Left renal pelvis (tissue), 4 donors: Measurements from ENCODE around the gene PYDC2. TPM values are rescaled to one million over a fixed set of nuclear protein-coding genes. Genes with fewer than 3 reads are reported as not detected.

Experiments used
- DNase-seq, 4 donors: peaks; one replicate each; pipeline ENCODE4 v3.0.0-alpha.2; 2013; ENCODE audit warnings: low read depth in 4 of 4, low spot score in 3 of 4
- polyA plus RNA-seq, 4 donors: library from polyadenylated mRNA; unstranded; fragments of 120-200 nt; gene quantifications; one replicate each; pipeline ENCODE4 v1.2.1, GENCODE V29; 2013; ENCODE audit not compliant: insufficient read length in 4 of 4

PYDC2 gene
- polyA plus RNA-seq, result not detected

DNA sequence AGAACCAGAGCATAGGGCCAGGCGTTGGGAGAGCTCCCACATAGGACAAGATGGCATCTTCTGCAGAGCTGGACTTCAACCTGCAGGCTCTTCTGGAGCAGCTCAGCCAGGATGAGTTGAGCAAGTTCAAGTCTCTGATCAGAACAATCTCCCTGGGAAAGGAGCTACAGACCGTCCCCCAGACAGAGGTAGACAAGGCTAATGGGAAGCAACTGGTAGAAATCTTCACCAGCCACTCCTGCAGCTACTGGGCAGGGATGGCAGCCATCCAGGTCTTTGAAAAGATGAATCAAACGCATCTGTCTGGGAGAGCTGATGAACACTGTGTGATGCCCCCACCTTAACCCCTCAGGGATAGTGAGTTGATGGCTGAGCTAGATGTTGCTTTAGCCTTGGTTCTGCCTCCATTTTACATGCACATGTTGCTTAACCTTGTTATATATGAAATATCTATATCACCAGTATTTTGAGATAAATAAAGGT is at the start of gene PYDC2:
PYDC2 (plus strand) TSS at position 51 of the 483 bp plus-strand sequence; CDS start at position 51, 0 bp downstream.
- no peak for DNase-seq

DNA sequence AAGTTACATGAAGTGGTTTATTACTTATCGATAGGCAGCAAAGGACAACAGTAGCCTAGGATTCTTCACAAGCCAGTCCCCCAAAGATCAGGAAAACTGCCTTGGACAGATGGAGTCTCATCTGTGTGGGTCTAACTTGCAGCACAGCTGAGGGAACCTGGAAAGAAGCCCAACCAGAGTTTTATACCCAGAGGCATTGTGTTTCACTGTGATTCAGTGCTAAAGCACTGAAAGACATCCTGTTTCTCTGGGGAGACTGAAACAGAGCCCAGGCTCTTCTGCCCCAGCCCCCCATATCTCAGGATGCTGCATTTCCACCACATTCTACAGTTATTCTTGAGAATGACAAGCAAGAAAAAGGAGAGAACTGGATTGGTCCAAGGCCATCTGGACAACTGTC is 48.2 kb upstream of the PYDC2 start:
- no peak for DNase-seq

DNA sequence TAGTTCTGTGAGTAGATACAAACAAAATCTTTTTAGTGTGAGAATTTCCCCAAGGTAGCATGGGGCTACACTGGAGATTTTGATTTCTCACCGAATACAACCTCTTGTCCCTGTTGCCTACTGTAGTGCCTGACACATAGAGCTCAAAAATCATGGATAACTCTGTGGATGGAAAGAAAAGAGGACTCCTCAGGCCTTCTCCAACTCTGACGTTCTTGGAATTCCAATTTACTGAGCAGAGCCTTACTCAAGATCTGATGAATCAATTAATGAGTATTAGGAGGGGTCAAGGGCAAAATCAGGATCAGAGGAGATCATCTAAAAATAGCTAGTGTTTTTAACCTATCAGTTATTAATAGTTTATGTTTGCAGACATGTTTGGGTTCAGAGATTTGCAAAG is 46.7 kb upstream of the PYDC2 start:
- DNase-seq, result no peak

DNA sequence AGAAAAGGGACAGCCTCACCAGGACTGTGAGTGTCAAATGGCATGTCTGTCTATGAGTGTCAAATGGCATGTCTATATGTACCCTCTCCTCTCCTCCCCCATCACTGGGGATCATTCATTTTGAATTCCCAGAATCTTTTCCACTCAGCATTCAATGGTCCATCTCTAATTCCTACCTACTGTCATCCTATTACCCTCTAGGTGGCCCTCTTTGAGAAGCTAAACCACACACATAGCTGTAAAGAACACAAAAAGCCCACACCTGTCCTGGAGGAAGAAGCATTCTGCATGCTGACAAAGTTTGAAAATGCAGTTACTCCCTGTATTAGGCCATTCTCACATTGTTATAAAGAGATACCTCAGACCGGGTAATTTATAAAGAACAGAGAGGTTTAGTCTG is 46.2 kb upstream of the PYDC2 start:
- no peak for DNase-seq

DNA sequence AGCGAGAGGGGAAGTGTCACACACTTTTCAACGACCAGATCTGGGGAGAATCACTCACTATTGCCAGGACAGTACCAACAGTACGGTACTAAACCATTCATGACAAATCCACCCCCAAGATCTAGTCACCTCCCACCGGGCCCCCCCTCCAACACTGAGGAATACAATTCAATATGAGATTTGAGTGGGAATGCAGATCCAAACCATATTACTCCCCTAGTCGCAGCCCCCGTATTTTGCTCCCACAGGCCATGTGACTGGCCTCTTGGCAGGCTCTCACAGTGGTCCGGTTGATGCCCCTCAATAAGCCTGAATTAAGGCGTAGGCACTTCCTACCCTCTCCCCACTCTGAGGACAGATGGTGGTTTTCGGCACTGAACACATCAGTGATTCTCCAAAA is 45.4 kb upstream of the PYDC2 start:
- no peak for DNase-seq

DNA sequence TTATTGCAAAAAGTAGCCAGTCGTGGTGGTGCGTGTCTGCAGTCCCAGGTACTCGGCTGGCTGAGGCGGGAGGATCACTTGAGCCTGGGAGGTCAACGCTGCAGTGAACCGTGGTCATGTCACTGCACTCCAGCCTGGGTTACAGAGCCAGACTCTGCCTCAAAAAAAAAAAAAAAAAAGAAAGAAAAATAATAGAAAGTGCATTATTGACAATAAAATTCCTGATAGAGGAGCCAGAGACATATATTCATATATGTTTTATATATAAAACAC is 43.6 kb upstream of the PYDC2 start:
- DNase-seq, result no peak

DNA sequence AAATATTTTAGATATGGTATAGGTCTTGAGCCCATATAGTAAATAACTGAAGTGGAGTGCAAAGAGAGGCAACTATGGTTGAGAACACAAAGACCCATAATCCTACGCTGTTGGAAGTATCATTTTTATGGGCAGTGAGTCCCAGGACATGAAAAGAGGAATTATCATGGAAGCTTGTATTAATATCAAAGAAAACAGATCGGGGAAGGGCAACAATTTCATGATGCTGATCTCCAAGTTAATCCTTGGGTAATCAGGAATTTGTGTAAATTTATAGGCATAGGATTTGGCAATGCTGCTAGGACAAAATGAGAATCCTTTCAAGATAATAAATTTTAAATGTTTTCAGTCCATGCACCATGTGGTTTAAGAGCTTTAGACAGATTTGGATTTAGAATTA is 40.2 kb upstream of the PYDC2 start:
- DNase-seq, result no peak

DNA sequence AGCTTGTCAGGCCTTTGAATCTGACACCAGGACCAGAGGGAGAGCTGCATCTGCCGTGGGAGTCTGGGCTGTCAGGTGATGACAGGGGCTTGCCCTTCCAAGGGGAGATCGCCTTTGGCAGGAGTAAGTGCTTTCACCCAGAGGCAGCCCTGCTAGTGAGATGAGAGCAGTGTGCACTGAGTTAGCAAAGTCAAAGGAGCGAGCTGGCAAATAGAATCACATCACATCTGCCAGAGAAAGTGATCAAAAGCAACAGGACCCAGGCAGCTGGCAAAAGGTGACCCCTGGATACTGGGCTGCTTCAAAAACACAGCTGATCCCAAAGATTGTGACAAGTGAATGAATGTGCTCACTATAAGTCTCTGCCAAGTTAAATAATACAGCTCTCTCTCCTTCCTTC is 36.1 kb upstream of the PYDC2 start:
- no peak for DNase-seq

DNA sequence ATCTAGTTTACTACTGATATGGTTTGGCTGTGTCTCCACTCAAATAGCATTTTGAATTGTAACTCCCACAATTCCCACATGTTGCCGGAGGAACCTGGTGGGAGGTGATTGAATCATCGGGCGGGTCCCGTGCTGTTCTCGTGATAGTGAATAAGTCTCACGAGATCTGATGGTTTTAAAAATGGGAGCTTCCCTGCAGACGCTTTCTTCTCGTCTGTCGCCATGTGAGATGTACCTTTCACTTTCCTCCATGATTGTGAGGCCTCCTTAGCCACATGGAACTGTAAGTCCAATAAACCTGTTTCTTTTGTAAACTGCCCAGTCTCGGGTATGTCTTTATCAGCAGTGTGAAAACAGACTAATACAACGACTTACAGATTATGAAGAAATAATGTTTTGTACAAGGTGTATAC is 35.6 kb upstream of the PYDC2 start:
- no peak for DNase-seq

DNA sequence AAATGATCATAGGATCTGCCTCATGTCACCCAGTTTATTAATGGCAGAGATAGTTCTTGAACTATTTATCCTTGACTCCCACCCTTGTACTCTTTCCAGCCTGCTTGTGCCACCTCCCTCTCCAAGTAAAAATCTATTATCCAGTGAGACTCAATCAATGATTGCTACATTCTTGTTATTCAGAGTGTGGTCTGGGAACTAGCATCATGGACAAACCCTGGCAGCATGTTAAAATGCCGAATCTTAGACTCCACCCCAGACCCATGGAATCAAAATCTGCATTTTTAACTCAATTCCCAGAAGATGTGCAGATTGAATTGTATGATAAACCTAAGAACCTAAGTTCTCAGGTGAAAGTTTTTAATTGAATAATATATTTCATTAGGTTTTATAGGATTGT is 34.7 kb upstream of the PYDC2 start:
- DNase-seq, result no peak

DNA sequence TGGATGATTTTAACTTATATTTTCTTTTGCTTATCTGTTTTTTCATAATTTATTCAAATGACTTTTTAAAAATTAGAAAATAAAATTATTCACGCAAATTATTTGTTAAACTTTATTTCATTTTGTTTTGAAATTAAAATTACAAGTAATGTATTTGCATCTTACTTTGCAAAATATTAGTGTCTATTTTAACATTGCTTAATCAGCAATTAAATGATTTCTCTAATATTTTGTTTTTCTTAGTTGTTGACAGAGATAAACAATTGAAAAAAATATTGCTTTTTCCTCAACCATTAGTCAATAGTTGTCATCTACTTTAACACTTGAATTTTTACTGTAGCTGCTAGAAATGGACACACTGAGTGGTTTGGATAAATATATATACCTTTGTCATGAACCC is 32.8 kb upstream of the PYDC2 start:
- no peak for DNase-seq

DNA sequence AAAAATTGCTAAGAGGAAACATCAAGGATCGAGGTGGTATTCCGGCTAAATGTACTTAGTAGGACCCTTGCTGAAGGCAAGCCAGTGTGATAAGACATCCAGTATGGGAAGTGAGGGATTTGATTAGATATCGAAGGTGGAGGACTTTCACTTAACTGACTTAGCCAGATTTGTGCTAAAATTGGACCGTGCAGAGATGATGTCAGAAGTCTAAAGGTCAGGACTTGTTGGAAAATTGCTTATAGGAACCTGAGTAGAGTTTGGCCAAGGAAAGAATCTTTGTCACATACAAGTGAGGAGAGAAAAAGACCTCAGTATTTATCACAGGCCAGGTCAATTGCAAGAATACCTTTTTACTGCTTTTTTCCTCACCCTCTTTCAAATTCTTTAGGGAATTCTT is 30.9 kb upstream of the PYDC2 start:
- DNase-seq, result no peak

DNA sequence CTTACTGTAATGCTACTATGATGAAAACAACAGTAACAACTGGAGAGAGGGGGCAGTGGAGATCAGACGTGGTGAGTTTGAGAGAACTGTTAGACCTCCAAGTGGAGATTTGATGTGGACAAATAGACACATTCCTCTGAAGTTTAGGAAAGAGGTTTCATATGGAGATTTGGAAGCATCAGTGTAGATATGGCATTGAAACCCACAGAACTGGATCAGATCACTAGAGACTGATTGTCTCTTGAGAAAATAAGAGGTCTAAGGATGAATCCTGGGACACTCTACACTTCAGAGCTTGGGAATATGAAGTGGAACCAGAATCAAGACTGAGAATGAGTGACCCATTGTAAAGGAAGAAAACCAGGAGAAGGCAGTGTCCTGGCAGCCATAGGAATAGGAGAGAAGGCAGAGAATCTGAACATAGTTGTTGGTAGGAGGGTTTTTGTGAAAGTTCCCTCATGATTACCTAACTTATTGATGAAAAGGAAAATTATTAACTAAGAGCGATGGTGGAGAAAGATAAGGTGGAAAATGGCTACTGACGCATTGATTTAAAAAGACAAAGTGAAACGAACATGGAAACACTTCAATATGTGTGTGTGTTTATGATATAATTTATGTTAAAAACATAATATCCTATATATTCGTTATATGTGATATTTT is 29.7 kb upstream of the PYDC2 start:
- DNase-seq, result no peak

DNA sequence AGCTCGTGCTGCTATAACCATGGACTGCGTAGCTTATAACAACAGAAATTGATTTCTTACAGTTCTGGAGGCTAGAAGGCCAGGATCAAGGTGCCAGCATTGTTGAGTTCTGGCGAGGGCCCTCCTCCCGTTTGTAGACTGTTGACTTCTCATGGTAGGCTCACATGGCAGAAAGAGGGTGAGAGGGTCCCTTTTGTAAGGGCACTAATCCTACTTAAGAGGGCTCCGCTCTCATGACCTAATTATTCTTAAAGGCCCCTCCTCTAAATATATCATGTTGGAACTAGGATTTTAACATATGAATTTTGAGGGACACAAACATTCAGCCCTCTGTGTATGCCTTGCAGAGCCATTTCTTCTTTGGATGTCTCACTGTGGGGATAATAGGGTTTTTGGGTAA is 28.8 kb upstream of the PYDC2 start:
- DNase-seq, result no peak

DNA sequence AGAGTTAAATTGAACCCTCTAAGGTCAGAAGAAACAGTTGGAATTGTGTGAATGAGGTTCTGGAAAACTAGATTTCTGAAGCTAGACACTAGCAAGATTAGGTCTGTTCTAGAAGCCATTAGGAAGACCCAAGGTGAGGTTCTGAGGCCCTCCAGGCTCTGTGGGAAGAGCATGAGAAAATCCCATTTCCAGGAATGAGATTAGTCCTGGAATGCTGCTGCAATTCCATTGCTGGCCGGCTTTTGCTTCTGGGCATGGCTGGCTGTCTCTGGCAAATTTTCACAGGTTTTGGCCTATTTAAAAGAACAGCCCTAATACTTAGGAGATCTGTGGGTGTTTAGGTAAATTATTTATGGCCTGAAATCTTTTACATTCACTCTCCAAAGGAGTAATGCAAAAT is 26.9 kb upstream of the PYDC2 start:
- DNase-seq, result no peak

DNA sequence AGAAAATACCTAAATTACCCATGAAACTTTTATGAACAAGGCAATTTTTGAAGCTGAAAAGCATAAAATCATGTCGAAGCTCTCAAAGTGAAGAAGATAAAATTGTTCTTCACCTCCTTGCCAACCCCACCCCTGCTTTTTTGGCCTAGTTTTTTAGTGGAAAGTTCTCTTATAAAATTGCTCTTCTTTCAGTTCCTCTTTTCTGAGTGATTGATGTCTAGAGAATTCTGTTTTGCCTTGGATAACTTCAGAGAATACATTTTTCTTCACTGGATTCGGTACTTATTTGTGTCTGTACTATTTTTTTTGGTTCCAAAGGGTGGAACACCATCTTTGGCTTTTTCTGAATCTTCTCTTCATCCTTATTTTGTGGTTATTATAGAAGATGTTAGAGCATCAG is 25.0 kb upstream of the PYDC2 start:
- no peak for DNase-seq

DNA sequence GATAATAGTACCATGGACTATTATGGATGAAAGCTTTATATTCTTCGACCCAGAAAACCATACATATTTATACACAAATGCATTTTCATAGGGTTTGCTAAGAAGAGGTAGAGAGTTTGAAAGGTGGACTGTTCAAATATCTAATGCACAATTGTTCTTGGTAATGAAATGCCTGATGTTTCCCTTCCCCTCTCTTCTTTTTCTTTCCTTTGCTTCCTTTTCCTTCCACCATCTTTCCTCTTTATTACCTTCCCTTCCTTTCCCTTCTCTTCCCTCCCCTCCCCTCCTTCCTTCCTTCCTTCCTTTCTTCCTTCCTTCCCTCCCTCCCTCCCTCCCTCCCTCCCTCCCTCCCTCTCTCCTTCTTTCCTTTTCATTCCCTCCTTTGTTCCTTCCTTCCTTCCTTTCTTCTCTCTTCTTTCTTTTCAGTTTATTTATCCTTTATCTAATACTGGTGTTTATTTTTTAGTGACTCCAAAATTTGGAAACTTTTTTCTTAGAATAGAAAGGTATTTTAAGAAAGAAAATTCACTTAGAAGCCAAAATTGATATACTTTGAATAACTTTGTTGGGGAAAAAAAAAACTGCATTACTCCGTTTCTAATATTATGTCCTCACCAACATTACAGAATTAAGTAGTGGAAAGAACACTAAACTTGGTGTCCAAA is 22.7 kb upstream of the PYDC2 start:
- no peak for DNase-seq

DNA sequence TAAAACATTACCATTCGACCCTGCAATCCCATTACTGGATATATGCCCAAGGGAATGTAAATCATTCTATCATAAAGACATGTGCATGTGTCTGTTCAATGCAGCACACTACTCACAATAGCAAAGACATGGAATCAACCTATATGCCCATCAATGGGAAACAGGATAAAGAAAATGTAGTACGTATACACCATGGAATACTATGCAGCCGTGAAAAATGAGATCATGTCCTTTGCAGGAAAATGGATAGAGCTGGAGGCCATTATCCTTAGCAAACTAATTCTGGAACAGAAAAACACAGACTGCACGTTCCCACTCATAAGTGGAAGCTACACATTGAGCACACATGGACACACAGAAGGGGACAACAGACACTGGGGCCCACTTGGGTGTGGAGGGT is 20.4 kb upstream of the PYDC2 start:
- no peak for DNase-seq

DNA sequence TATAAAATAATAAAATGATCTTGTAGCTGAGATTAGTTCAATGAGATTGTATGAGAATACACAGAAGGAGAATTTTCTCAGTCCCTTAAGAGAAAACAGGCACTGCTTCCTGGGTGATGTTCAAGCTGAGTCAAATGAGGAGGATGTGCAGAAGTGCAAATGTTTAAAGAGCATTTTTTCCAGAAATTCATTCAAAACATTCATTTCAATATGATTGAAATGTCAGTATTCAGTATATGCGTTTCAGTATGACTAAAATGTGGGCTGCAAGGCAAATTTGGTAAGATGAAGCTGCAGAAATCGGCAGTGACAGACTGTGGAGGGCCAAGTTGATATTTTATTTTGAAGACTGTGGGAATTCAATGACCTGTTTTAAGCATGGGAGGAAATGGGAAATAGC is 19.3 kb upstream of the PYDC2 start:
- DNase-seq, result no peak

DNA sequence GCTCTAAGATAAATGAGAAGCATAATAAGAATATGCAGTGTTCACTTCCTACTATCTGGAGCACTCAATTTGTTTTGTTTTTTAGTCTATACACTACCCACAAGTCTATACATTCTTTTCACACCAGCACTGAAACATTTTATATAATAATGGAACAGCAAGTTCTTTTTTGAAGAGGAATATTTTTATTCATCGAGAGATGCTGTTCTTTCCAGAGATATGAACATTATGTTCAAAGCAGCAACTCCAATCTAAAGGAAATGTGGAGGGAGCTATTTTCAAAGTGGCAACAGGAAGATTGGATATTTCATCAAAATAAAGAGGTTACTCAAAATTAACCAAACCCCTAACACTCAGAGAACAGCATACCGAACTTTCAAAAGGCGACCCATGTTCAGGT is 16.4 kb upstream of the PYDC2 start:
- DNase-seq, result no peak

DNA sequence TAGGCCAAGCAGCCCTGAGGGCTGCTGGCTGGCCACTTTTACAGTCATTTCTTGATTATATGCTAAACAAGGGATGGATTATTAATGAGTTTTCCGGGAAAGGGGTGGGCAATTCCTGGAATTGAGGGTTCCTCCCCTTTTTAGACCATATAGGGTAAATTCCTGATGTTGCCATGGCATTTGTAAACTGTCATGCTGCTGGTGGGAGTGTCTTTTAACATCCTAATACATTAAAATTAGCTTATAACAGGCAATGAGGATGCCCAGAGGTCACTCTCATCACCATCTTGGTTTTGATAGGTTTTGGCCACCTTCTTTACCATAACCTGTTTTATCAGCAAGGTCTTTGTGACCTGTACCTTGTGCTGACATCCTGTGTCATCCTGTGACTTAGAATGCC is 11.7 kb upstream of the PYDC2 start:
- no peak for DNase-seq

DNA sequence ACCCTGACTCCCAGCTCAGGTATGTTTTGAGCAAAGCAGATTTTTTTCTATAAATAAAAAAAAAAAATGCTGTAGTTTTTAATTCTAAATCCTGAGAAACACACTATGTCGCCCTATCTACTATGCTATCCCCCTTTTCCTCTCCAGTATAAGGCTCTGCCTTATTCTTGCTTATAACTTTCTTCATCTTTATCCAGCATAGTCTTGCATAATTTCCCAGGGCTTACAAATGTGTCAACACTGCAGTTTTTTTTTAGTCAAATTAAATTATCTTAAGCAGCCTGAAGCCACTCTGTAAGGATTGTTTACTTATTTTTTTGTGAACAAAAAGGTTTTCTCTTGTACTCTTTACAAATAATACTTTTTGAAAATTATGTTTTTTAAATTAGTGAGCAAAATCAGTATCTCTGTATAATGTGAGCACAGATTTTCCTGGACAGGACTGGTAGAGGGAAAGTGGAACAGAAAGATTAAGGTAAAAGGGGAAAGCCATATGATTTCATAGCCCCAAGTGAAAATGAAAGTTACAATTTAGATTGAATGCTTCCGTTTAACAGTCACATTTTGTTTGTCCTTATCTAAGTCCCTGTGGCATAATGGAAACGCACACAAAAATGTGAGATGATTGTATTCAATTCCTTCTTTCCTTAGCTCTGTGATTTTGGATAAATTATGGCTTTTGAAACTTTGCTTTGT is 5.6 kb upstream of the PYDC2 start:
- DNase-seq, result no peak
